Measurements from ENCODE around the gene ZNF410. TPM values are rescaled to one million over a fixed set of nuclear protein-coding genes. Genes with fewer than 3 reads are reported as not detected.
"Not testable (repeated sequence)": the region's sequence is repeated elsewhere in the genome, so short reads cannot be mapped to it uniquely, and the experiment has no call there.

Gene ZNF410
- total RNA-seq, 6 experiments from 2014 or later = 14.9 to 20.8 (median 18.3) TPM

DNA sequence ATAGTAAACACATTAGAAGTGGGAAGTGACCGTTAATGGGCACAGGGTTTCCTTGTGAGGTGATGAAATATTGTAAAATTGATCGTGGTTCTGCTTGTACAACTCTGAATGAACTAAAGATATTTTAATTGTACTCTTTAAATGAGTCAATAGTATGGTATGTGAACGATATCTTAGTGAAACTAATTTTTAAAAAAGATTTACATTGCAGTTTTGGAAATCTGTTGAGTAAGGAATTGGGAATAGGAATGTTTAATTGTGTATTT, 1.7 kb downstream of the ZNF410 start:
- Histone ChIP-seq H3K9me3 (no peaks in the 10 kb centered on the region), H3K4me3 (no peak overlapping the region), H3K27ac (no peak overlapping the region), H3K36me3 (no peaks in the 10 kb centered on the region), H3K4me1 (peaks cover 0 to 14% (median 5%) of the 10 kb centered on the region in 4 donors), H3K27me3 (no peaks in the 10 kb centered on the region)
- 25% methylated on average over 3 of the region's 3 CpGs for WGBS (ENCODE audit: insufficient coverage, low coverage, low lambda C conversion rate, missing lambda C conversion rate)
- no peak for ATAC-seq
- TF ChIP-seq POLR2A (IDR thresholded peaks at IDR 0.05) = no peak
- TF ChIP-seq, protein P1, sequence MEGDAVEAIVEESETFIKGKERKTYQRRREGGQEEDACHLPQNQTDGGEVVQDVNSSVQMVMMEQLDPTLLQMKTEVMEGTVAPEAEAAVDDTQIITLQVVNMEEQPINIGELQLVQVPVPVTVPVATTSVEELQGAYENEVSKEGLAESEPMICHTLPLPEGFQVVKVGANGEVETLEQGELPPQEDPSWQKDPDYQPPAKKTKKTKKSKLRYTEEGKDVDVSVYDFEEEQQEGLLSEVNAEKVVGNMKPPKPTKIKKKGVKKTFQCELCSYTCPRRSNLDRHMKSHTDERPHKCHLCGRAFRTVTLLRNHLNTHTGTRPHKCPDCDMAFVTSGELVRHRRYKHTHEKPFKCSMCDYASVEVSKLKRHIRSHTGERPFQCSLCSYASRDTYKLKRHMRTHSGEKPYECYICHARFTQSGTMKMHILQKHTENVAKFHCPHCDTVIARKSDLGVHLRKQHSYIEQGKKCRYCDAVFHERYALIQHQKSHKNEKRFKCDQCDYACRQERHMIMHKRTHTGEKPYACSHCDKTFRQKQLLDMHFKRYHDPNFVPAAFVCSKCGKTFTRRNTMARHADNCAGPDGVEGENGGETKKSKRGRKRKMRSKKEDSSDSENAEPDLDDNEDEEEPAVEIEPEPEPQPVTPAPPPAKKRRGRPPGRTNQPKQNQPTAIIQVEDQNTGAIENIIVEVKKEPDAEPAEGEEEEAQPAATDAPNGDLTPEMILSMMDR (IDR thresholded peaks at IDR 0.05) = no peak
- intact Hi-C loops (cut with DNase I) = no loop called here
- no peak for DNase-seq

DNA sequence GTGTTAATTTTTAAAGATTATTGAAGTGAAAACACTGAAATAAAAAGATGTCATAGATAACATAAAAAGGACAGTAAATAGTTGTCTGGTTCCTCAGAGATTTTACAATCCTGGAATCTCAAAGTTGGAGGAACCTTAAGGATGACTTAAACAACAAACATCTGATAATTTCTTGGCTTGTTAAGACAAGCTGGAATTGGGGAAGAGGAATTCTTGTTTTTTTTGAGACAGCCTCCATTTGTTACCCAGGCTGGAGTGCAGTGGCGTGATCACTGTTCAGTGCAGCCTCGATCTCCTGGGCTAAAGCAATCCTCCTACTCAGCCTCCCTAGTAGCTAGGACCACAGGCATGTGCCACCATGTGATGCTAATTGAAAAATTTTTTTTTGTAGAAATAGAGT, 2.3 kb downstream of the ZNF410 start:
- intact Hi-C loops (cut with DNase I) = no loop called here
- no peak for TF ChIP-seq POLR2A (IDR thresholded peaks at IDR 0.05)
- TF ChIP-seq, protein P1 (IDR thresholded peaks at IDR 0.05) = no peak
- Histone ChIP-seq H3K9me3 (no peaks in the 10 kb centered on the region), H3K36me3 (peaks cover 0 to 6% (median under 1%) of the 10 kb centered on the region in 4 donors), H3K4me1 (peaks cover 0 to 14% (median 5%) of the 10 kb centered on the region in 4 donors), H3K27me3 (no peaks in the 10 kb centered on the region), H3K27ac (no peak overlapping the region), H3K4me3 (no peak overlapping the region)
- DNase-seq (no peak), ATAC-seq (no peak)
- WGBS (ENCODE audit: insufficient coverage, low coverage, low lambda C conversion rate, missing lambda C conversion rate) = 95% methylated on average over 2 of the region's 2 CpGs

DNA sequence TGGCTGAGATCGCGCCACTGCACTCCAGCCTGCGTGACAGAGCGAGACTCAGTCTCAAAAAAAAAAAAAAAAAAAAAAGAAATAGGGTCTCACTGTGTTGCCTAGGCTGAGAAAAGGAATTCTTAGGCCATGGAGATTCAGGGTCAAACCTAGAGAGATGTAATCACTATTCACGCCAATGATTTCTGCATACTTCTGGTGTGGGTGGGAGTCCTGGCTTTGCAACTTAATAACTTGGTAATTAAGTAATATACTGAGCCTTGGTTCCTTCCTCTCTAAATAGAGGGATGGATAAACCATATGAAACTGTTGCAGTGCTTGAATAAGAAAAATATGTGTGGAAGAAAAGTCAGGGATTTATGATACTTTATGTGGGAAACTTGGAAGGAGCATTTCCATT, 2.7 kb downstream of the ZNF410 start:
- 78% methylated on average over 5 of the region's 5 CpGs for WGBS (ENCODE audit: insufficient coverage, low coverage, low lambda C conversion rate, missing lambda C conversion rate)
- TF ChIP-seq, protein P1 (IDR thresholded peaks at IDR 0.05) = no peak
- TF ChIP-seq POLR2A (IDR thresholded peaks at IDR 0.05) = no peak
- H3K4me1 ChIP-seq = peaks cover 0 to 14% (median 5%) of the 10 kb centered on the region in 4 donors

DNA sequence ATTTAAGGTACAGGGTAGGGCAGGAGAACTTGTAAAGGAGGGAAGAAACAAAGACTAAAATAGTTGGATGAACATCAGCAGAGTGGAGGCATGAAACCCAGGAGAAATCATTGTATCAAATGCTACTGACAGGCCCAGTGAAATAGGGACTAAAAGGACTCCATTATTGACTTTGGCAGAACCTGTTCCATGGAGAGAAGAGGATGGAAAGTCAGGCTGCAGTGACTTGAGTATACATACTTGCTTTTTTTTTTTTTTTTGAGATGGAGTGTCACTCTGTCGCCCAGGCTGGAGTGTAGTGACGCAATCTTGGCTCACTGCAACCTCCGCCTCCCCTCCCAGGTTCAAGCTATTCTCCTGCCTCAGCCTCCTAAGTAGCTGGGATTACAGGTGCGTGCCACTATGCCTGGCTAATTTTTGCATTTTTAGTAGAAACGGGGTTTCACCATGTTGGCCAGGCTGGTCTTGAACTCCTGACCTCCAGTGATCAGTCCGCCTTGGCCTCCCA, 7.6 kb downstream of the ZNF410 start:
- H3K27me3 ChIP-seq; H3K4me1 ChIP-seq; H3K4me3 ChIP-seq; intact Hi-C loops (cut with DNase I); ATAC-seq; DNase-seq; H3K27ac ChIP-seq; H3K9me3 ChIP-seq: not testable (repeated sequence)
- WGBS (ENCODE audit: insufficient coverage, low coverage, low lambda C conversion rate, missing lambda C conversion rate) = 79% methylated on average over 5 of the region's 6 CpGs
- peaks cover 4 to 55% (median 21%) of the 10 kb centered on the region in 4 donors for H3K36me3 ChIP-seq

More for the DNA sequence above, 2.7 kb downstream of the ZNF410 start:
- H3K27me3 ChIP-seq = no peaks in the 10 kb centered on the region
- no peak for ATAC-seq
- H3K4me3 ChIP-seq = no peak overlapping the region
- H3K27ac ChIP-seq = no peak overlapping the region
- H3K9me3 ChIP-seq = no peaks in the 10 kb centered on the region
- H3K36me3 ChIP-seq = peaks cover 0 to 10% (median 2%) of the 10 kb centered on the region in 4 donors
- intact Hi-C loops (cut with DNase I) = no loop called here
- no peak for DNase-seq

- no peaks in the 10 kb centered on the region for H3K4me1 ChIP-seq
- no peaks in the 10 kb centered on the region for H3K9me3 ChIP-seq
- intact Hi-C loops (cut with DNase I) = no loop called here
- ATAC-seq (no peak), DNase-seq (no peak)
- no peak overlapping the region for H3K4me3 ChIP-seq
- no peaks in the 10 kb centered on the region for H3K27me3 ChIP-seq
- H3K27ac ChIP-seq = no peak overlapping the region
- 58% methylated on average over 1 of the region's 1 CpG for whole genome bisulfite sequencing (ENCODE audit: insufficient coverage, low coverage, low lambda C conversion rate, missing lambda C conversion rate)
- peaks cover 4 to 60% (median 22%) of the 10 kb centered on the region in 4 donors for H3K36me3 ChIP-seq
- TF ChIP-seq, protein P1 (IDR thresholded peaks at IDR 0.05) = no peak
- TF ChIP-seq POLR2A (IDR thresholded peaks at IDR 0.05) = no peak
These were observed 9.3 kb downstream of the ZNF410 start for GRCh38 chr14:73895939-73896338.
